ENCODE measurements around the gene RGS3.

The RGS3 gene

GRCh38 chr9:113620377-113621161 lies 157.0 kb downstream of the RGS3 start:
- no peak for DNase-seq (ENCODE audit: low spot score)

GRCh38 chr9:113621309-113621791 lies 157.8 kb downstream of the RGS3 start:
- no peak for DNase-seq (ENCODE audit: low spot score)

GRCh38 chr9:113621980-113622379 lies 158.5 kb downstream of the RGS3 start:
- no peak for DNase-seq (ENCODE audit: low spot score)

GRCh38 chr9:113622600-113623400 lies 159.3 kb downstream of the RGS3 start:
- DNase-seq (ENCODE audit: low spot score) = no peak

- no peak for DNase-seq (ENCODE audit: low spot score)
Measured at GRCh38 chr9:113623851-113624485, 160.4 kb downstream of the RGS3 start.

- no peak for DNase-seq (ENCODE audit: low spot score)
Measured at GRCh38 chr9:113624721-113625120, 161.2 kb downstream of the RGS3 start.

- no peak for DNase-seq (ENCODE audit: low spot score)
Measured at GRCh38 chr9:113625486-113625885, 162.0 kb downstream of the RGS3 start.

- DNase-seq (ENCODE audit: low spot score) = no peak
Measured at GRCh38 chr9:113626735-113627495, 163.4 kb downstream of the RGS3 start.

- no peak for DNase-seq (ENCODE audit: low spot score)
Measured at GRCh38 chr9:113628621-113629020, 165.1 kb downstream of the RGS3 start.

GRCh38 chr9:113630386-113631136 lies 167.0 kb downstream of the RGS3 start:
- DNase-seq (ENCODE audit: low spot score) = no peak

- no peak for DNase-seq (ENCODE audit: low spot score)
Measured at GRCh38 chr9:113631137-113631765, 167.7 kb downstream of the RGS3 start.

GRCh38 chr9:113631871-113632665 lies 168.5 kb downstream of the RGS3 start:
- DNase-seq (ENCODE audit: low spot score) = no peak

GRCh38 chr9:113632776-113633590 lies 169.5 kb downstream of the RGS3 start:
- no peak for DNase-seq (ENCODE audit: low spot score)

GRCh38 chr9:113633782-113634595 lies 170.5 kb downstream of the RGS3 start:
- no peak for DNase-seq (ENCODE audit: low spot score)

GRCh38 chr9:113634596-113635515 lies 171.3 kb downstream of the RGS3 start:
- DNase-seq (ENCODE audit: low spot score) = no peak

GRCh38 chr9:113635586-113635985 lies 172.1 kb downstream of the RGS3 start:
- no peak for DNase-seq (ENCODE audit: low spot score)

GRCh38 chr9:113636165-113636564 lies 172.6 kb downstream of the RGS3 start:
- no peak for DNase-seq (ENCODE audit: low spot score)
